ENCODE data around the gene TFB1M.
"Not testable (repeated sequence)": the region's sequence is repeated elsewhere in the genome, so short reads cannot be mapped to it uniquely, and the experiment has no call there.

The TFB1M gene

GRCh38 chr6:155245831-155246230, 68.5 kb downstream of the TFB1M start:
- DNase-seq (ENCODE audit: insufficient read length, low spot score) (no peak), FAIRE-seq (no peak)

GRCh38 chr6:155245193-155245592, 69.1 kb downstream of the TFB1M start:
- FAIRE-seq, result no peak
- DNase-seq (ENCODE audit: insufficient read length, low spot score), result no peak

- no peak for DNase-seq (ENCODE audit: insufficient read length, low spot score)
- FAIRE-seq, result no peak
Observed at GRCh38 chr6:155244434-155244833, 69.8 kb downstream of the TFB1M start.

- DNase-seq (ENCODE audit: insufficient read length, low spot score) (no peak), FAIRE-seq (no peak)
Observed at GRCh38 chr6:155241966-155242365, 72.3 kb downstream of the TFB1M start.

- DNase-seq (ENCODE audit: insufficient read length, low spot score) (no peak), FAIRE-seq (no peak)
Observed at GRCh38 chr6:155240905-155241600, 73.2 kb downstream of the TFB1M start.

GRCh38 chr6:155237613-155238012, 76.7 kb downstream of the TFB1M start:
- DNase-seq (ENCODE audit: insufficient read length, low spot score) (no peak), FAIRE-seq (no peak)

- no peak for DNase-seq (ENCODE audit: insufficient read length, low spot score)
- FAIRE-seq, result no peak
Observed at GRCh38 chr6:155235087-155235486, 79.2 kb downstream of the TFB1M start.

DNA sequence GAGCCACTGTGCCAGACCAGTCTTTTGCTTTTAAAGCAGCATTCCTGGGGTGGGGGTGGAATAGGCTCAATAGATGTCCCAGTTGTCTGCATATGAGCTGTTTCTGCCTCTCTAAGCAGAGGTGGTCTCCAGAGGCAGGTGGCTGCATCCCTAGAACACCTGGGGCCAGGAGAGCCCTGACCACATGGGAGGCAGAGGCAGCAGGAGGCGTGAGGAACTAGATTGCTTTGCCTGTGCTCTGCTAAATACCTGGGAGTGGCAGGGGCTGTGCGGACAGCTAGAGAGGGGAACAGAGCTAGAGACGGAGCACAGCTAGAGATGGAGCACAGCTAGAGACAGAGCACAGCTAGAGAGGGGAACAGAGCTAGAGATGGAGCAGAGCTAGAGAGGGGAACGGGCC, 79.6 kb downstream of the TFB1M start:
- no peak for DNase-seq (ENCODE audit: insufficient read length, low spot score)
- no peak for FAIRE-seq

GRCh38 chr6:155234167-155234566, 80.1 kb downstream of the TFB1M start:
- DNase-seq (ENCODE audit: insufficient read length, low spot score) (no peak), FAIRE-seq (no peak)

DNA sequence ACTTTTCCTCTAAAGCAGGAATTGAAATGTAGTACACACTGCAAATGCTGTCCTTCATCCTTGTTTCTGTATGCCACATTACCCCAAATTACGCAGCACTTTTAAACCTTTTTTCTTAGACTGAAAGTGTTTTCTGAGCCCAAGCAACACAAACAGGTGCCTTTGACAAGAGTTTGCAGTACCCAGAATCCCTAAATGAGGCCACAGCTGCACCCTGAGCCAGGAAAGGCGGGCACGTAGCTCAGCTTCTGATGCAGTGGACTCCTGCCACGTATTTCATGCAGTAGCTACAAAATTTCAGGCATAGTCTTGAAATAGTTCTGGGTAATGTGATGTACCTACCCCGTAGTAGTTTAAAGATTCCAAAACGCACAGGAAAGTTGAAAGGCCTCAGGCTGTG, 81.4 kb downstream of the TFB1M start:
- FAIRE-seq, result no peak

DNA sequence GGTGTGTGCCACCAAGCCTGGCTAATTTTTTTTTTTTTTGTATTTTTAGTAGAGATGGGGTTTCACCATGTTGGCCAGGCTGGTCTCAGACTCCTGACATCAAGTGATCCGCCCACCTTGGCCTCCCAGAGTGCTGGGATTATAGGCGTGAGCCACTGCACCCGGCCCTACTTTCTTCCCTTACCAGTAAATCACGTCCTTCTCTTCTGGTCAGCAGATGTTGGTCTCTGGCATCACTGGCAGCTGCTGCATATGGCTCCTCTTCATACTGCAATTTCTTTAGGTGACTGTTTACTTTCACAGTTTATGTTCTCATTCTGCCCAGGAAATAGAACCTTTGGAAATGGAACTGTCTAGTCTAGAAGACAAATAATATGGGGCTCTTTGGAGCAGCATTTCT, 83.3 kb downstream of the TFB1M start:
- not testable (repeated sequence) for FAIRE-seq; DNase-seq (ENCODE audit: insufficient read length, low spot score)

More for the DNA sequence above, 81.4 kb downstream of the TFB1M start:
- no peak for DNase-seq (ENCODE audit: insufficient read length, low spot score)

- DNase-seq (ENCODE audit: insufficient read length, low spot score) (no peak), FAIRE-seq (no peak)
Observed at GRCh38 chr6:155228546-155229166, 85.6 kb downstream of the TFB1M start.

- FAIRE-seq, result no peak
Observed at GRCh38 chr6:155227046-155227445, 87.2 kb downstream of the TFB1M start.

DNA sequence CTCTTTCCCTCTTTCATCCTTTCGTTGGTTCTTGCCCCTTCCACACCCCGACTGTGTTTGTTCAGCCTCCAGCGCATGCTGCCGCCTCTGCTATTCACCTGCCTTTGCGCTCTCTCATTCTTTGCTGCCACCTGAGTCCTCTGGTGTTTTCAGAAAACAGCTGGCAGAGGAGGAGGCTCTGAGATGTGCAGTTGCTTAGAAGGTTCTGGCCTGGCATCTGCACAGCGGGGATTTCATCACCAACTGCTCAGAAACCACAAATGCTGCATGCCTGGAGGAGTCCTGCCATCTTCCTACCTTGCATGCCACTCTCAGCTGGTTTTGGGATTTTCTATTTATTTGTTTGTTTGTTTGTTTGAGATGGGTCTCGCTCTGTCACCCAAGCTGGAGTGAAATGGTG, 89.7 kb downstream of the TFB1M start:
- DNase-seq (ENCODE audit: insufficient read length, low spot score) (no peak), FAIRE-seq (no peak)

More at GRCh38 chr6:155227046-155227445, 87.2 kb downstream of the TFB1M start:
- DNase-seq (ENCODE audit: insufficient read length, low spot score), result no peak

GRCh38 chr6:155223646-155224451, 90.4 kb downstream of the TFB1M start:
- DNase-seq (ENCODE audit: insufficient read length, low spot score) (peak; percentile 42), FAIRE-seq (peak; percentile 64)

- DNase-seq (ENCODE audit: insufficient read length, low spot score) (no peak), FAIRE-seq (no peak)
Observed at GRCh38 chr6:155222506-155222905, 91.8 kb downstream of the TFB1M start.

DNA sequence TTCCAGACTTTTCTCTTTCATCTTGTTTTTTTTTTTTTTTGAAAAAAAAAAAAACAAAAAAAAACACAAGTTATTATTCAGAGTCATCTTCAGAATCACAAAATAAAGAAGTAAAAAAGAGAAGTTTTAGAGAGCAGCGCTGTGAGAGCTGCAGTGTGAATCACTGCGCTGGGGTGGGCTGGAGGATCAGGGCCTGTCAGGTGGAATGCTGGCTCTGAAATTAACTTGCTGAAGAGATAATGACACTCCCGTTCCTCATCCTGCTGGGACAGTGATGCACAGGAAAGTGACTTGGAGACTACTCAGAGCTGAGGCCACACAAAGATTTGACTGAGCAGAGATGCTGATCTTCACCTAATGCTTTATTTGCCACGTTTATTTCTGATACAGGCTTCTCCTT, 93.2 kb downstream of the TFB1M start:
- FAIRE-seq (no peak), DNase-seq (ENCODE audit: insufficient read length, low spot score) (no peak)

- DNase-seq (ENCODE audit: insufficient read length, low spot score) (no peak), FAIRE-seq (no peak)
Observed at GRCh38 chr6:155219858-155220301, 94.4 kb downstream of the TFB1M start.

GRCh38 chr6:155219299-155219698, 95.0 kb downstream of the TFB1M start:
- FAIRE-seq (no peak), DNase-seq (ENCODE audit: insufficient read length, low spot score) (no peak)

- not testable (repeated sequence) for FAIRE-seq; DNase-seq (ENCODE audit: insufficient read length, low spot score)
Observed at GRCh38 chr6:155218711-155219110, 95.6 kb downstream of the TFB1M start.

- DNase-seq (ENCODE audit: insufficient read length, low spot score) (no peak), FAIRE-seq (no peak)
Observed at GRCh38 chr6:155216312-155217046, 97.8 kb downstream of the TFB1M start.
